IPS DF 19.7 (cell line): Measurements from ENCODE around the gene KRT16.
"Not testable (repeated sequence)": the region's sequence is repeated elsewhere in the genome, so short reads cannot be mapped to it uniquely, and the experiment has no call there.

ENCODE experiments used
- DNase-seq: peaks from one replicate; pipeline ENCODE4 v3.0.0-alpha.2; 2013; ENCODE audit warnings: low read depth, low spot score

KRT16 gene

GRCh38 chr17:41647940-41648410 is 35.4 kb upstream of the KRT16 start:
- DNase-seq, result peak; percentile 65

GRCh38 chr17:41647038-41647813 is 34.7 kb upstream of the KRT16 start:
- DNase-seq, result no peak

- DNase-seq, result no peak
These were observed 29.9 kb upstream of the KRT16 start for GRCh38 chr17:41642252-41643156.

- DNase-seq, result not testable (repeated sequence)
These were observed 28.0 kb upstream of the KRT16 start for GRCh38 chr17:41640596-41640995.

- DNase-seq, result no peak
These were observed 27.2 kb upstream of the KRT16 start for GRCh38 chr17:41639492-41640473.

GRCh38 chr17:41638941-41639340 is 26.4 kb upstream of the KRT16 start:
- DNase-seq, result no peak

- no peak for DNase-seq
These were observed 25.6 kb upstream of the KRT16 start for GRCh38 chr17:41638194-41638593.

- no peak for DNase-seq
These were observed 24.1 kb upstream of the KRT16 start for GRCh38 chr17:41636652-41637051.

GRCh38 chr17:41635121-41636097 is 22.8 kb upstream of the KRT16 start:
- DNase-seq, result no peak

- DNase-seq, result no peak
These were observed 22.1 kb upstream of the KRT16 start for GRCh38 chr17:41634639-41635038.

GRCh38 chr17:41633556-41634199 is 21.1 kb upstream of the KRT16 start:
- no peak for DNase-seq

GRCh38 chr17:41632482-41633105 is 20.0 kb upstream of the KRT16 start:
- DNase-seq, result no peak

GRCh38 chr17:41631898-41632285 is 19.3 kb upstream of the KRT16 start:
- no peak for DNase-seq

GRCh38 chr17:41631025-41631897 is 18.7 kb upstream of the KRT16 start:
- no peak for DNase-seq

- DNase-seq, result no peak
These were observed 17.5 kb upstream of the KRT16 start for GRCh38 chr17:41629826-41630670.

- no peak for DNase-seq
These were observed 16.7 kb upstream of the KRT16 start for GRCh38 chr17:41629316-41629715.

- DNase-seq, result not testable (repeated sequence)
These were observed 16.2 kb upstream of the KRT16 start for GRCh38 chr17:41628621-41629255.
